Esophagus squamous epithelium (tissue), 5 donors: ENCODE data around the gene TBC1D20. TPM values are rescaled to one million over a fixed set of nuclear protein-coding genes. Genes with fewer than 3 reads are reported as not detected.

Experiments used
- DNase-seq: peaks from one replicate; lab custom pipeline; 2025; lab: John Stamatoyannopoulos, UW
- H3K27ac ChIP-seq, 4 donors: fragments of 200-600 bp; sonication (generic); one replicate each; pipeline ENCODE4 v1.5.1; 2016 to 2019; ENCODE audit warnings: mild to moderate bottlenecking in 1 of 4
- H3K27me3 ChIP-seq, 4 donors: fragments of 200-600 bp; sonication (generic); 1 replicate in 3 of 4; 2 replicates in 1 of 4; pipeline versions ENCODE4 v1.5.1 to v1.6.0; 2017 to 2021; ENCODE audit warnings: antibody characterized with exemption in 1 of 4
- H3K36me3 ChIP-seq, 3 donors: fragments of 200-600 bp; sonication (generic); one replicate each; pipeline ENCODE4 v1.5.1; 2016 to 2019
- H3K4me1 ChIP-seq, 3 donors: fragments of 200-600 bp; sonication (generic); one replicate each; pipeline ENCODE4 v1.5.1; 2017 to 2019
- H3K4me3 ChIP-seq, 4 donors: fragments of 200-600 bp; sonication (generic); 1 replicate in 3 of 4; 2 replicates in 1 of 4; pipeline ENCODE4 v1.5.1; 2016 to 2019; ENCODE audit warnings: mild to moderate bottlenecking in 2 of 4, moderate library complexity in 1 of 4
- H3K9me3 ChIP-seq, 3 donors: fragments of 200-600 bp; sonication (generic); one replicate each; pipeline ENCODE4 v1.5.1; 2016 to 2019
- POLR2A ChIP-seq, 4 donors: fragments of 450-650 bp; IDR thresholded peaks; one replicate each; pipeline ENCODE4 v1.6.1; 2017; ENCODE audit warnings: antibody characterized with exemption in 4 of 4, mild to moderate bottlenecking in 4 of 4, moderate library complexity in 3 of 4
- WGBS, 2 donors: methylation state at CpG; one replicate each; pipeline ENCODE4 v1.1.5; 2018; 5-methylcytosine and 5-hydroxymethylcytosine counted together
- intact Hi-C: fragments of 100-400 bp; cut with DNase I; formaldehyde crosslinking; loops from one replicate; pipeline ENCODE4 v1.15.0; 2022
- total RNA-seq, 4 donors: library from RNA; depleted of rRNA; stranded (reverse); fragments of >200 nt; gene quantifications; one replicate each; pipeline ENCODE4 v1.1.0, GENCODE V29; 2016
- TF ChIP-seq, protein P1 (sequence below), 6 experiments: fragments of 450-650 bp in 4 of 6; fragments of 200-600 bp in 2 of 6; sonication (generic) in 2 of 6; IDR thresholded peaks; one replicate each; pipeline ENCODE4 v1.5.1; 2016 to 2019; ENCODE audit warnings: antibody characterized with exemption in 6 of 6, mild to moderate bottlenecking in 4 of 6, moderate library complexity in 4 of 6
- donor health status: DM: yes; HTN: yes; CAD: no.

TBC1D20 gene
- total RNA-seq, 4 donors from 2014 or later, result 18.1 to 33.2 (median 26.0) TPM

DNA sequence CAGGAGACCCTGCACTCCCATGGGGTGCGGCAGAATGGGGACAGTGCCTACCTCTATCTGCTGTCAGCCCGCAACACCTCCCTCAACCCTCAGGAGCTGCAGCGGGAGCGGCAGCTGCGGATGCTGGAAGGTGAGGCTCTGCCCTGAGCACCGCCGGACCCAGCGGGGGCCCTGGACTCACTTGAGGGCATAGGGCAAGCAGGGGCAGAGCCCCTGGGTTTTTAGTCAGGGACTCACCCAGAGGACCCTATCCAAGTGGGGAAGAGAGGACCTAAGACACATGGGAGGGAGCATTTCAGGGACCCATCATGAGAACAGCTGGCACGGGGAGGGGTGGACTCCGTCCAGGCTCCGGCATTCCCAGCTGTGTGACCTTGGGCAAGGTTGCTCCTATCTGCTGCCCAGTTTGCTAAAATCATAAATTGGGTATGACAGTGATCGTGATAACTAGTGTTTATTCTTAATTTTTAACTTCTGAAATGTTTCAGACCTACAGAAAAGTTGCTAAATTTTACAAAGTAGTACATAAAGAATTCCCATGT, 44.5 kb downstream of the TBC1D20 start:
- Histone ChIP-seq H3K4me3 (no peak overlapping the region), H3K27me3 (no peaks in the 10 kb centered on the region), H3K27ac (no peak overlapping the region), H3K9me3 (no peaks in the 10 kb centered on the region), H3K4me1 (peaks cover 0 to 17% (median 0%) of the 10 kb centered on the region in 3 donors), H3K36me3 (peaks cover 31 to 79% (median 42%) of the 10 kb centered on the region in 3 donors)
- 88 to 90% methylated on average over 6 of the region's 12 CpGs for WGBS, 2 donors
- no peak for DNase-seq
- TF ChIP-seq, protein P1, sequence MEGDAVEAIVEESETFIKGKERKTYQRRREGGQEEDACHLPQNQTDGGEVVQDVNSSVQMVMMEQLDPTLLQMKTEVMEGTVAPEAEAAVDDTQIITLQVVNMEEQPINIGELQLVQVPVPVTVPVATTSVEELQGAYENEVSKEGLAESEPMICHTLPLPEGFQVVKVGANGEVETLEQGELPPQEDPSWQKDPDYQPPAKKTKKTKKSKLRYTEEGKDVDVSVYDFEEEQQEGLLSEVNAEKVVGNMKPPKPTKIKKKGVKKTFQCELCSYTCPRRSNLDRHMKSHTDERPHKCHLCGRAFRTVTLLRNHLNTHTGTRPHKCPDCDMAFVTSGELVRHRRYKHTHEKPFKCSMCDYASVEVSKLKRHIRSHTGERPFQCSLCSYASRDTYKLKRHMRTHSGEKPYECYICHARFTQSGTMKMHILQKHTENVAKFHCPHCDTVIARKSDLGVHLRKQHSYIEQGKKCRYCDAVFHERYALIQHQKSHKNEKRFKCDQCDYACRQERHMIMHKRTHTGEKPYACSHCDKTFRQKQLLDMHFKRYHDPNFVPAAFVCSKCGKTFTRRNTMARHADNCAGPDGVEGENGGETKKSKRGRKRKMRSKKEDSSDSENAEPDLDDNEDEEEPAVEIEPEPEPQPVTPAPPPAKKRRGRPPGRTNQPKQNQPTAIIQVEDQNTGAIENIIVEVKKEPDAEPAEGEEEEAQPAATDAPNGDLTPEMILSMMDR (IDR thresholded peaks at IDR 0.05), result no peak
- TF ChIP-seq POLR2A (IDR thresholded peaks at IDR 0.05), result no peak
- intact Hi-C loops, result no loop called here

DNA sequence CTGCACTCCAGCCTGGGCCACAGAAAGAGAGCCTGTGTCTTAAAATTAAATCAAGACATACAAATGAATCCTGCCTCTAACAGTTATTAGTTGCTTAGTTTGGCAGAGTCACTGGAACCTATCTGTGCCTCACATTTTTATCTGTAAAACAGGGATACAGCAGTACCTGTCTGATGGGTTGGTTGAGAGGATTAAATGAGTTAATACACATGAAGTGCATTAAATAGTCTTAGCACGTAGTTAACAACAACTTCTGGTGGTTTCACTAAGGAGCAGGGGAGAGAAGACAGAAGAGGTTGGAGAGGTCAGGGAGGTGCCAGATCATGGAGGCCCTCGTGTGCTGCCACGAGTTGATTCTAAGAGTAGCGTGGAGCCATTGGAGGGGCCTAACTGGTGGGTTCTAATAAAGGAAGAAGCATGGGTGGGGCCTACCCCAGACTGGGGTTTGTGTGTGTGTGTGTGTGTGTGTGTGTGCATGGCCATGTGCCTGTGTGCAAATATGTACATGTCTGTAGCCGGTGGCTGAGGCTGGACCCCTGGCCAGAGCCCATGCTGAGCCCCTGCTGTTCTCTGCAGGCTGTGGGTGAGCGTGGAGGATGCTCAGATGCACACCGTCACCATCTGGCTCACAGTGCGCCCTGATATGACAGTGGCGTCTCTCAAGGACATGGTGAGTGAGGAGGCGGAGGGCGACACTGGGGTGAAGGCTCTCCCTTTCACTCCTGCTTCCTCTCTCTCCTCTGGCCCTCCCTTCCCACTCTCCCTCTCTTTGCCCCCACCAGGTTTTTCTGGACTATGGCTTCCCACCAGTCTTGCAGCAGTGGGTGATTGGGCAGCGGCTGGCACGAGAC, 45.2 kb downstream of the TBC1D20 start:
- DNase-seq, result no peak
- Histone ChIP-seq H3K4me3 (no peak overlapping the region), H3K4me1 (peaks cover 0 to 19% (median 0%) of the 10 kb centered on the region in 3 donors), H3K27me3 (no peaks in the 10 kb centered on the region), H3K36me3 (peaks cover 24 to 79% (median 36%) of the 10 kb centered on the region in 3 donors), H3K27ac (no peak overlapping the region), H3K9me3 (no peaks in the 10 kb centered on the region)
- WGBS, 2 donors, result 78 to 85% methylated on average over 10 to 13 of the region's 13 CpGs
- intact Hi-C loops, result no loop called here
- TF ChIP-seq, protein P1 (IDR thresholded peaks at IDR 0.05), result no peak
- TF ChIP-seq POLR2A (IDR thresholded peaks at IDR 0.05), result no peak

DNA sequence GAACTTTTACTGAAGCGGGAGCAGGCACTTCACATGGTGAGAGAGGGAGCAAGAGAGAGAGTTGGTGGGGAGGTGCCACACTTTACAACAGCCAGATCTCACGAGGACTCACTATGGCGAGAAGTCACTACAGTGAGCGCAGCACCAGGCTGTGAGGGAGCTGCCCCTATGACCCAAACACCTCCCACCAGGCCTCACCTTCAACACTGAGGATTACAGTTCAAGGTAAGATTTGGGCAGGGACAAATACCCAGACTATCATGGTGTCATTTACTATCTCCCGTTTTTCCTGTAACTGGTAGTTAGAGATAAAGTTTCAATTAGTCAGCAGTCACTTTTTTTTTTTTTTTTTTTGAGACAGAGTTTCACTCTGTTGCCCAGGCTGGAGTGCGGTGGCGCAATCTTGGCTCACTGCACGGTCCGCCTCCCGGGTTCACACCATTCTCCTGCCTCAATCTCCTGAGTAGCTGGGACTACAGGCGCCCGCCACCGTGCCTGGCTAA, 46.5 kb downstream of the TBC1D20 start:
- no peak overlapping the region for H3K4me3 ChIP-seq
- no peaks in the 10 kb centered on the region for H3K27me3 ChIP-seq
- no peaks in the 10 kb centered on the region for H3K9me3 ChIP-seq
- H3K4me1 ChIP-seq, result peaks cover 0 to 19% (median 0%) of the 10 kb centered on the region in 3 donors
- TF ChIP-seq, protein P1 (IDR thresholded peaks at IDR 0.05), result no peak
- TF ChIP-seq POLR2A (IDR thresholded peaks at IDR 0.05), result no peak
- intact Hi-C loops, result no loop called here
- H3K36me3 ChIP-seq, result peaks cover 23 to 79% (median 24%) of the 10 kb centered on the region in 3 donors
- no peak overlapping the region for H3K27ac ChIP-seq
- WGBS, 2 donors, result 80% methylated on average over 13 of the region's 13 CpGs
- DNase-seq, result no peak

DNA sequence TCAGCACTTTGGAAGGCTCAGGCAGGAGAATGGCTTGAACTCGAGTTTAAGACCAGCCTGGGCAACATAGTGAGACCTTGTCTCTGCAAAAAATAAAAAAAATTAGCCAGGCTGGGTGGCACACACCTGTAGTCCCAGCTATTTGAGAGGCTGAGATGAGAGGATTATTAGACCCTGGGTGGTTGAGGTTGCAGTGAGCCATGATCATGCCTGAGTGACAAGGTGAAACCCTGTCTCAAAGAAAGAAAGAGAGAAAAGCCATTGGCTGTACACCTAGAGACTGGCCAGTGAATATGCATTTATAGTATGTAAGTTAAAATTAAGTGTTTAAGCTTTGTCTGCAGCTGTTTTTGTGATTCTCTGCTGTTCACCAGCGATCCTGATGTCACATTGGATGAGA, 48.2 kb downstream of the TBC1D20 start:
- H3K4me1 ChIP-seq, result peaks cover 6 to 33% (median 13%) of the 10 kb centered on the region in 3 donors
- no peak overlapping the region for H3K27ac ChIP-seq
- no peaks in the 10 kb centered on the region for H3K9me3 ChIP-seq
- no peaks in the 10 kb centered on the region for H3K27me3 ChIP-seq
- 74 to 83% methylated on average over 2 of the region's 2 CpGs for WGBS, 2 donors
- no peak for DNase-seq
- no peak overlapping the region for H3K4me3 ChIP-seq
- TF ChIP-seq, protein P1 (IDR thresholded peaks at IDR 0.05), result no peak
- no peak for TF ChIP-seq POLR2A (IDR thresholded peaks at IDR 0.05)
- H3K36me3 ChIP-seq, result peaks cover 8 to 72% (median 12%) of the 10 kb centered on the region in 3 donors
- intact Hi-C loops, result no loop called here

DNA sequence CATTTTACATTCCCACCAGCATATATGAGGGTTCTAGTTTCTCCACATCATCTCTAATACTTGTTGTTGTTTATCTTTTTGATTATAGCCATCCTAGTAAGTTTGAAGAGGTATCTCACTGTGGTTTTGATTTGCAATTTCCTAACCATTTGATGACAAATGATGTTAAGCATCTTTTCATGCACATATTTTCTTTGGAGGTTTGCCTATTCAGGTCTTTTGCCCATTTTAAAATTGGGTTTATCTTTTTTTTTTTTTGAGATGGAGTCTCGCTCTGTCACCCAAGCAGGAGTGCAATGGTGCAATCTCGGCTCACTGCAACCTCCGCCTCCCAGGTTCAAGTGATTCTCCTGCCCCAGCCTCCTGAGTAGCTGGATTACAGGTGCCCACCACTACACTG, 50.3 kb downstream of the TBC1D20 start:
- WGBS, 2 donors, result 95 to 100% methylated on average over 3 of the region's 3 CpGs
- Histone ChIP-seq H3K4me3 (no peak overlapping the region), H3K27ac (no peak overlapping the region), H3K4me1 (peaks cover 15 to 42% (median 17%) of the 10 kb centered on the region in 3 donors), H3K9me3 (no peaks in the 10 kb centered on the region), H3K27me3 (no peaks in the 10 kb centered on the region), H3K36me3 (peaks cover 0 to 51% (median 7%) of the 10 kb centered on the region in 3 donors)
- intact Hi-C loops, result no loop called here
- DNase-seq, result no peak
- TF ChIP-seq, protein P1 (IDR thresholded peaks at IDR 0.05), result no peak
- TF ChIP-seq POLR2A (IDR thresholded peaks at IDR 0.05), result no peak
